ENCODE data around the gene CCDC59.
A peak's percentile ranks its signal among the peaks of the same experiment; 100 is the strongest.

CCDC59 gene

GRCh38 chr12:82383930-82384552 is 25.9 kb upstream of the CCDC59 start:
- no peaks in the 10 kb centered on the region for H3K4me1 ChIP-seq (ENCODE audit: insufficient read depth, poor library complexity, severe bottlenecking)
- DNase-seq (ENCODE audit: low spot score) (no peak), ATAC-seq (ENCODE audit: low read depth) (peak; percentile 74)
- no peaks in the 10 kb centered on the region for H3K9me3 ChIP-seq (ENCODE audit: severe bottlenecking)
- peak; percentile 73 for TF ChIP-seq CTCF (IDR thresholded peaks at IDR 0.05; ENCODE audit: poor library complexity, severe bottlenecking)
- H3K27me3 ChIP-seq (ENCODE audit: insufficient read depth, poor library complexity, severe bottlenecking): no peaks in the 10 kb centered on the region
- no peak overlapping the region for H3K4me3 ChIP-seq (ENCODE audit: severe bottlenecking)
- no peaks in the 10 kb centered on the region for H3K36me3 ChIP-seq (ENCODE audit: low read depth)
- no peak overlapping the region for H3K27ac ChIP-seq (ENCODE audit: poor library complexity, severe bottlenecking)

GRCh38 chr12:82378997-82379396 is 20.8 kb upstream of the CCDC59 start:
- DNase-seq (ENCODE audit: low spot score) (no peak), ATAC-seq (ENCODE audit: low read depth) (no peak)
- H3K4me1 ChIP-seq (ENCODE audit: insufficient read depth, poor library complexity, severe bottlenecking): no peaks in the 10 kb centered on the region
- no peaks in the 10 kb centered on the region for H3K9me3 ChIP-seq (ENCODE audit: severe bottlenecking)
- no peak overlapping the region for H3K27ac ChIP-seq (ENCODE audit: poor library complexity, severe bottlenecking)
- no peak for TF ChIP-seq CTCF (IDR thresholded peaks at IDR 0.05; ENCODE audit: poor library complexity, severe bottlenecking)
- H3K27me3 ChIP-seq (ENCODE audit: insufficient read depth, poor library complexity, severe bottlenecking): no peaks in the 10 kb centered on the region
- no peak overlapping the region for H3K4me3 ChIP-seq (ENCODE audit: severe bottlenecking)
- H3K36me3 ChIP-seq (ENCODE audit: low read depth): no peaks in the 10 kb centered on the region

GRCh38 chr12:82375201-82375600 is 17.0 kb upstream of the CCDC59 start:
- ATAC-seq (ENCODE audit: low read depth): no peak
- Histone ChIP-seq H3K4me3 (ENCODE audit: severe bottlenecking) (no peak overlapping the region), H3K36me3 (ENCODE audit: low read depth) (no peaks in the 10 kb centered on the region), H3K4me1 (ENCODE audit: insufficient read depth, poor library complexity, severe bottlenecking) (no peaks in the 10 kb centered on the region), H3K27me3 (ENCODE audit: insufficient read depth, poor library complexity, severe bottlenecking) (no peaks in the 10 kb centered on the region), H3K27ac (ENCODE audit: poor library complexity, severe bottlenecking) (no peak overlapping the region), H3K9me3 (ENCODE audit: severe bottlenecking) (no peaks in the 10 kb centered on the region)
- no peak for DNase-seq (ENCODE audit: low spot score)
- no peak for TF ChIP-seq CTCF (IDR thresholded peaks at IDR 0.05; ENCODE audit: poor library complexity, severe bottlenecking)

- no peak for TF ChIP-seq CTCF (IDR thresholded peaks at IDR 0.05; ENCODE audit: poor library complexity, severe bottlenecking)
- no peak for DNase-seq (ENCODE audit: low spot score)
- no peaks in the 10 kb centered on the region for H3K36me3 ChIP-seq (ENCODE audit: low read depth)
- no peaks in the 10 kb centered on the region for H3K4me1 ChIP-seq (ENCODE audit: insufficient read depth, poor library complexity, severe bottlenecking)
- H3K27ac ChIP-seq (ENCODE audit: poor library complexity, severe bottlenecking): no peak overlapping the region
- H3K27me3 ChIP-seq (ENCODE audit: insufficient read depth, poor library complexity, severe bottlenecking): no peaks in the 10 kb centered on the region
- no peak overlapping the region for H3K4me3 ChIP-seq (ENCODE audit: severe bottlenecking)
- no peak for ATAC-seq (ENCODE audit: low read depth)
- H3K9me3 ChIP-seq (ENCODE audit: severe bottlenecking): no peaks in the 10 kb centered on the region
These were observed 8.0 kb upstream of the CCDC59 start for GRCh38 chr12:82366197-82366596.

GRCh38 chr12:82363990-82364389 is 5.8 kb upstream of the CCDC59 start:
- DNase-seq (ENCODE audit: low spot score): no peak

More at GRCh38 chr12:82363990-82364389, 5.8 kb upstream of the CCDC59 start:
- H3K4me3 ChIP-seq (ENCODE audit: severe bottlenecking): no peak overlapping the region
- no peak for ATAC-seq (ENCODE audit: low read depth)
- H3K9me3 ChIP-seq (ENCODE audit: severe bottlenecking): no peaks in the 10 kb centered on the region
- H3K27ac ChIP-seq (ENCODE audit: poor library complexity, severe bottlenecking): no peak overlapping the region
- H3K4me1 ChIP-seq (ENCODE audit: insufficient read depth, poor library complexity, severe bottlenecking): peaks cover 8% of the 10 kb centered on the region
- TF ChIP-seq CTCF (IDR thresholded peaks at IDR 0.05; ENCODE audit: poor library complexity, severe bottlenecking): no peak
- H3K36me3 ChIP-seq (ENCODE audit: low read depth): no peaks in the 10 kb centered on the region
- no peaks in the 10 kb centered on the region for H3K27me3 ChIP-seq (ENCODE audit: insufficient read depth, poor library complexity, severe bottlenecking)
